H1 (cell line): Measurements from ENCODE around the gene KRT85. TPM values are rescaled to one million over a fixed set of nuclear protein-coding genes. Genes with fewer than 3 reads are reported as not detected.

Experiments used
- CTCF ChIA-PET: fragments of 300-600 bp; sonication (Branson Sonifier 250); formaldehyde crosslinking; loops from one replicate; lab custom pipeline; 2021; ENCODE audit not compliant: partially characterized antibody; lab: Charles Lee
- POLR2A ChIA-PET: fragments of 300-600 bp; sonication (Branson Sonifier 250); formaldehyde crosslinking; loops from one replicate; lab custom pipeline; 2021; ENCODE audit warnings: inconsistent platforms; ENCODE audit not compliant: partially characterized antibody; lab: Charles Lee
- DNase-seq, 2 experiments: peaks; one replicate each; pipeline versions ENCODE4 v3.0.0 to v3.0.0-alpha.2; 2010 to 2022; ENCODE audit warnings: low spot score in 2 of 2, low read depth in 1 of 2, mixed read lengths in 1 of 2
- FAIRE-seq: peaks from 2 replicates; lab custom pipeline; 2011; peaks lifted over from hg19 to GRCh38; lab: Jason Lieb, UNC
- H2AFZ ChIP-seq: 2 replicates; pipeline ENCODE4 v1.8.1; 2012; ENCODE audit warnings: low read length, inconsistent platforms
- H2AK5ac ChIP-seq: 2 replicates; pipeline ENCODE4 v1.6.1; 2013; ENCODE audit warnings: low read depth, low read length
- H2BK120ac ChIP-seq: replicated peaks from 2 replicates; pipeline ENCODE3; 2013; ENCODE audit warnings: low read depth, low read length, inconsistent platforms
- H2BK12ac ChIP-seq: 2 replicates; pipeline ENCODE4 v1.6.1; 2013; ENCODE audit warnings: low read depth, low read length
- H2BK15ac ChIP-seq: 2 replicates; pipeline ENCODE4 v1.6.1; 2013; ENCODE audit warnings: low read length
- H2BK20ac ChIP-seq: 2 replicates; pipeline ENCODE4 v1.6.1; 2013; ENCODE audit warnings: low read length
- H2BK5ac ChIP-seq: 2 replicates; pipeline ENCODE4 v1.6.1; 2013; ENCODE audit warnings: low read depth, low read length
- H3K14ac ChIP-seq: 2 replicates; pipeline ENCODE4 v1.6.1; 2013; ENCODE audit warnings: inconsistent platforms; ENCODE audit not compliant: insufficient read length
- H3K18ac ChIP-seq: 2 replicates; pipeline ENCODE4 v1.6.1; 2013; ENCODE audit warnings: low read length; ENCODE audit errors: extremely low read depth
- H3K23ac ChIP-seq: 2 replicates; pipeline ENCODE4 v1.6.1; 2013; ENCODE audit warnings: inconsistent platforms; ENCODE audit not compliant: insufficient read length
- H3K23me2 ChIP-seq: 2 replicates; pipeline ENCODE4 v1.6.1; 2013; ENCODE audit warnings: low read depth, low read length
- H3K27ac ChIP-seq: 2 replicates; pipeline ENCODE4 v1.6.1; 2011; ENCODE audit warnings: low read depth, low read length, inconsistent platforms
- H3K27me3 ChIP-seq, 4 experiments: replicated peaks in 1 of 4; 1 replicate in 1 of 4; 2 replicates in 3 of 4; pipeline versions ENCODE4 v1.6.1 to v1.8.1; 2011 to 2013; ENCODE audit warnings: low read length in 3 of 4, mild to moderate bottlenecking in 3 of 4, inconsistent platforms in 2 of 4, mixed read lengths in 2 of 4, moderate library complexity in 1 of 4; ENCODE audit not compliant: control insufficient read depth in 3 of 4, insufficient read depth in 3 of 4; ENCODE audit errors: extremely low read depth in 1 of 4
- H3K36me3 ChIP-seq, 4 experiments: 2 replicates each; pipeline versions ENCODE4 v1.6.1 to v1.8.1; 2011 to 2013; ENCODE audit warnings: mild to moderate bottlenecking in 4 of 4, low read length in 3 of 4, moderate library complexity in 2 of 4, control low read depth in 1 of 4, inconsistent platforms in 1 of 4; ENCODE audit not compliant: insufficient read depth in 4 of 4, control insufficient read depth in 2 of 4
- H3K4ac ChIP-seq: replicated peaks from 2 replicates; pipeline ENCODE3; 2013; ENCODE audit warnings: low read length, low read depth, mixed read lengths, inconsistent platforms; ENCODE audit not compliant: insufficient read length
- H3K4me1 ChIP-seq, 4 experiments: replicated peaks in 1 of 4; 1 replicate in 1 of 4; 2 replicates in 3 of 4; pipeline versions ENCODE4 v1.6.1 to v1.8.1; 2011 to 2013; ENCODE audit warnings: low read length in 3 of 4, inconsistent platforms in 2 of 4, mixed read lengths in 1 of 4; ENCODE audit not compliant: insufficient read depth in 4 of 4, control insufficient read depth in 3 of 4
- H3K4me2 ChIP-seq, 2 experiments: 2 replicates each; pipeline versions ENCODE4 v1.6.1 to v1.8.1; 2011 to 2013; ENCODE audit warnings: low read depth in 2 of 2, low read length in 2 of 2, control low read depth in 1 of 2, inconsistent platforms in 1 of 2, mild to moderate bottlenecking in 1 of 2; ENCODE audit not compliant: insufficient read depth in 1 of 2
- H3K4me3 ChIP-seq, 4 experiments: fragments of 200-600, 300-600 bp in 1 of 4; sonication (generic), shearing (Covaris generic), sonication (Bioruptor Twin) in 1 of 4; 2 replicates each; pipeline versions ENCODE4 v1.5.1 to v1.8.1; 2011 to 2016; ENCODE audit warnings: low read length in 4 of 4, low read depth in 3 of 4, control low read depth in 2 of 4, inconsistent platforms in 2 of 4, mild to moderate bottlenecking in 2 of 4, mixed read lengths in 1 of 4, moderate library complexity in 1 of 4; ENCODE audit not compliant: insufficient read depth in 2 of 4; ENCODE audit errors: extremely low read depth in 1 of 4
- H3K56ac ChIP-seq: replicated peaks from 2 replicates; pipeline ENCODE3; 2013; ENCODE audit warnings: low read depth, mild to moderate bottlenecking, mixed read lengths, low read length, inconsistent platforms; ENCODE audit not compliant: insufficient read length
- H3K79me1 ChIP-seq: 2 replicates; pipeline ENCODE4 v1.6.1; 2013; ENCODE audit warnings: low read depth, low read length, control low read depth
- H3K79me2 ChIP-seq, 2 experiments: 2 replicates each; pipeline versions ENCODE4 v1.6.1 to v1.8.1; 2012 to 2013; ENCODE audit warnings: low read length in 2 of 2, mild to moderate bottlenecking in 2 of 2, inconsistent platforms in 1 of 2; ENCODE audit not compliant: insufficient read depth in 2 of 2, control insufficient read depth in 1 of 2
- H3K9ac ChIP-seq, 4 experiments: replicated peaks in 1 of 4; 1 replicate in 1 of 4; 2 replicates in 3 of 4; pipeline versions ENCODE4 v1.6.1 to v1.8.1; 2011 to 2013; ENCODE audit warnings: low read depth in 3 of 4, low read length in 3 of 4, control low read depth in 2 of 4, mild to moderate bottlenecking in 2 of 4, moderate library complexity in 2 of 4, inconsistent platforms in 1 of 4; ENCODE audit errors: extremely low read depth in 1 of 4
- H3K9me3 ChIP-seq, 2 experiments: 2 replicates each; pipeline versions ENCODE4 v1.6.1 to v1.8.1; 2012 to 2013; ENCODE audit warnings: mild to moderate bottlenecking in 2 of 2, moderate library complexity in 2 of 2, control low read depth in 1 of 2, inconsistent platforms in 1 of 2, low read depth in 1 of 2, low read length in 1 of 2, mixed read lengths in 1 of 2; ENCODE audit not compliant: insufficient read depth in 2 of 2
- H4K20me1 ChIP-seq, 2 experiments: replicated peaks in 1 of 2; 2 replicates each; pipeline versions ENCODE3 to v1.8.1; 2011 to 2013; ENCODE audit warnings: inconsistent platforms in 2 of 2, low read length in 2 of 2, mild to moderate bottlenecking in 1 of 2; ENCODE audit not compliant: insufficient read depth in 2 of 2, control insufficient read depth in 1 of 2
- H4K5ac ChIP-seq: 2 replicates; pipeline ENCODE4 v1.6.1; 2013; ENCODE audit warnings: low read length, low read depth, mixed read lengths, inconsistent platforms; ENCODE audit not compliant: insufficient read length
- H4K8ac ChIP-seq: 2 replicates; pipeline ENCODE4 v1.8.0; 2013; ENCODE audit warnings: mild to moderate bottlenecking, moderate library complexity, low read length, inconsistent platforms; ENCODE audit not compliant: insufficient read depth; ENCODE audit errors: extremely low read depth
- H4K91ac ChIP-seq: replicated peaks from 2 replicates; pipeline ENCODE3; 2013; ENCODE audit warnings: low read length, mixed read lengths, inconsistent platforms; ENCODE audit not compliant: insufficient read length
- CBX5 ChIP-seq: fragments of 300-800, 300-1000 bp; sonication (generic); IDR thresholded peaks from 2 replicates; pipeline ENCODE4 v1.7.1; 2016; ENCODE audit warnings: antibody characterized with exemption, low read length, low read depth
- CTBP2 ChIP-seq: IDR thresholded peaks from 2 replicates; pipeline ENCODE4 v1.7.0; 2011; ENCODE audit warnings: borderline replicate concordance, mild to moderate bottlenecking, moderate library complexity, mixed read lengths, low read length; ENCODE audit not compliant: insufficient read depth, insufficient read length
- EZH2 ChIP-seq: fragments of 200-600 bp; sonication (generic); IDR thresholded peaks from 2 replicates; pipeline ENCODE4 v1.7.1; 2012; ENCODE audit warnings: low read depth, mild to moderate bottlenecking, moderate library complexity, low read length, inconsistent platforms; ENCODE audit not compliant: severe bottlenecking
- KDM5A ChIP-seq: fragments of 200-600 bp; IDR thresholded peaks from 2 replicates; pipeline ENCODE4 v1.7.1; 2012; ENCODE audit warnings: mild to moderate bottlenecking, low read length, inconsistent platforms, mixed read lengths
- POU5F1 ChIP-seq: IDR thresholded peaks from 2 replicates; pipeline ENCODE4 v1.6.1; 2011; ENCODE audit warnings: low read depth, mild to moderate bottlenecking, low read length, moderate library complexity
- RFX5 ChIP-seq: IDR thresholded peaks from 2 replicates; pipeline ENCODE4 v1.6.1; 2011; ENCODE audit warnings: low read depth, low read length, improper control_type of control experiment, borderline replicate concordance
- WGBS, 2 experiments: shearing (Covaris generic) in 1 of 2; methylation state at CpG; one replicate each; pipeline versions ENCODE4 v1.1.6 to v1.1.7; 2013 to 2015; ENCODE audit warnings: low lambda C conversion rate in 2 of 2, mixed read lengths in 2 of 2, inconsistent platforms in 1 of 2, low coverage in 1 of 2, missing lambda C conversion rate in 1 of 2; ENCODE audit not compliant: insufficient replicate concordance in 2 of 2, insufficient coverage in 1 of 2, insufficient read length in 1 of 2; ENCODE audit errors: extremely low coverage in 1 of 2, missing lambda C conversion rate in 1 of 2; 5-methylcytosine and 5-hydroxymethylcytosine counted together
- polyA plus RNA-seq, 7 experiments: library from polyadenylated mRNA; depleted of rRNA in 3 of 7; stranded (reverse) in 5 of 7; unstranded in 2 of 7; fragments of >200 nt in 5 of 7; fragments of 200-250 nt in 2 of 7; gene quantifications; 1 replicate in 5 of 7; 2 replicates in 1 of 7; 4 replicates in 1 of 7; pipeline versions ENCODE4 v1.2.1 to v1.2.3, GENCODE V29; 2011 to 2013; ENCODE audit warnings: missing spikeins in 2 of 7, mixed read lengths in 2 of 7
- total RNA-seq: library from RNA; stranded (reverse); fragmentation: NEBNext Ultra II Directional; extraction: Animal tissue kit (Norgen Biotek cat#: 25700); gene quantifications from 2 replicates; pipeline ENCODE4 v1.2.1, GENCODE V29; 2021
- TF ChIP-seq, protein P1 (sequence below): IDR thresholded peaks from 2 replicates; pipeline ENCODE4 v1.6.1; 2012; ENCODE audit warnings: low read length, inconsistent platforms

KRT85 gene
- total and polyA plus RNA-seq, 2 of the 8 experiments (the other 6 are each of a cell fraction or from before 2014, with no cell fraction given): not detected

DNA sequence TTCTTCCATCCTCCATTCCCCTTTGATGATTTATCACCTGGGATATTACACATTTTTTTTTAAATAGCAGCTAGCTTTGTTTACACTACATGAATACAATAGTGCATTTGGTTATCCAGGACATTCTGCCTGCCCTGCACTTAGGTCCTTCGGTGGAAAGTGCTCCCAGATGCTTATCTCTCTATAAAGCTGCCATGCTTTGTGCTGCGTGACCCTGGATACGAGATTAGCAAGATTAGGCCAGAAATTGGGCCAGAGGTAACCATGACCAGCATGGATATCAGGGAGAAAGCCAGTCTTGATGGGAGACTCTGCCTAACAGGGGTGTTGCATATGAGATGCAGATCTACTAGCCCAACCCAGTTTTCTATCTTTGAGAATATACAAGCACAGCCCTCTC lies 34.0 kb downstream of the KRT85 start:
- H4K8ac ChIP-seq: no peak overlapping the region
- POLR2A ChIA-PET: no interaction called here
- H3K27ac ChIP-seq: no peak overlapping the region
- TF ChIP-seq, protein P1, sequence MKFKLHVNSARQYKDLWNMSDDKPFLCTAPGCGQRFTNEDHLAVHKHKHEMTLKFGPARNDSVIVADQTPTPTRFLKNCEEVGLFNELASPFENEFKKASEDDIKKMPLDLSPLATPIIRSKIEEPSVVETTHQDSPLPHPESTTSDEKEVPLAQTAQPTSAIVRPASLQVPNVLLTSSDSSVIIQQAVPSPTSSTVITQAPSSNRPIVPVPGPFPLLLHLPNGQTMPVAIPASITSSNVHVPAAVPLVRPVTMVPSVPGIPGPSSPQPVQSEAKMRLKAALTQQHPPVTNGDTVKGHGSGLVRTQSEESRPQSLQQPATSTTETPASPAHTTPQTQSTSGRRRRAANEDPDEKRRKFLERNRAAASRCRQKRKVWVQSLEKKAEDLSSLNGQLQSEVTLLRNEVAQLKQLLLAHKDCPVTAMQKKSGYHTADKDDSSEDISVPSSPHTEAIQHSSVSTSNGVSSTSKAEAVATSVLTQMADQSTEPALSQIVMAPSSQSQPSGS: no peak
- TF ChIP-seq POU5F1 (no peak), KDM5A (no peak), CBX5 (no peak), CTBP2 (no peak), EZH2 (no peak), RFX5 (no peak)
- no peak overlapping the region for H3K14ac ChIP-seq
- H3K9me3 ChIP-seq: no peaks in the 10 kb centered on the region
- CTCF ChIA-PET: interaction anchor here (1.1 to 19.8 kb wide), 8 partner anchors 13 to 111 kb away, joined by 3 to 353 read pairs (median 5); partner anchors contain the start of genes KRT83 and KRT85
- no peaks in the 10 kb centered on the region for H3K27me3 ChIP-seq
- no peak overlapping the region for H3K4ac ChIP-seq
- no peak overlapping the region for H2AK5ac ChIP-seq
- no peaks in the 10 kb centered on the region for H3K79me1 ChIP-seq
- H3K9ac ChIP-seq: no peak overlapping the region
- H3K23ac ChIP-seq: no peak overlapping the region
- no peaks in the 10 kb centered on the region for H3K79me2 ChIP-seq
- 91% methylated on average over 3 of the region's 3 CpGs; no CpG with 5 or more reads in 1 of the 2 experiments for WGBS, 2 experiments
- no peaks in the 10 kb centered on the region for H3K36me3 ChIP-seq
- no peak overlapping the region for H3K18ac ChIP-seq
- DNase-seq (no peak), FAIRE-seq (no peak)
- H3K23me2 ChIP-seq: no peaks in the 10 kb centered on the region
- H2BK120ac ChIP-seq: no peak overlapping the region
- no peak overlapping the region for H3K4me2 ChIP-seq
- no peak overlapping the region for H3K56ac ChIP-seq
- no peak overlapping the region for H2BK20ac ChIP-seq
- H2AFZ ChIP-seq: no peak overlapping the region
- H3K4me1 ChIP-seq: peaks cover 0 to 3% (median 0%) of the 10 kb centered on the region in 4 experiments; a peak in 1 of 7 replicates
- no peak overlapping the region for H2BK12ac ChIP-seq
- H2BK15ac ChIP-seq: no peak overlapping the region
- no peak overlapping the region for H3K4me3 ChIP-seq
- no peaks in the 10 kb centered on the region for H4K20me1 ChIP-seq
- H2BK5ac ChIP-seq: no peak overlapping the region
- H4K5ac ChIP-seq: no peak overlapping the region
- H4K91ac ChIP-seq: no peak overlapping the region
